Activated CD4-positive, alpha-beta T cell treated with anti-CD3 and anti-CD28 coated beads, Interleukin-2, Interleukin-6, amounts not matched to agents 100 ng/mL and 50 ng/mL, durations not matched to agents 16 hours and 8 hours (primary cell): ENCODE measurements around the gene TMEM273.
"Not testable (repeated sequence)": the region's sequence is repeated elsewhere in the genome, so short reads cannot be mapped to it uniquely, and the experiment has no call there.

ENCODE experiments used
- DNase-seq: peaks from one replicate; pipeline ENCODE4 v3.0.0-alpha.2; 2020

TMEM273 gene

DNA sequence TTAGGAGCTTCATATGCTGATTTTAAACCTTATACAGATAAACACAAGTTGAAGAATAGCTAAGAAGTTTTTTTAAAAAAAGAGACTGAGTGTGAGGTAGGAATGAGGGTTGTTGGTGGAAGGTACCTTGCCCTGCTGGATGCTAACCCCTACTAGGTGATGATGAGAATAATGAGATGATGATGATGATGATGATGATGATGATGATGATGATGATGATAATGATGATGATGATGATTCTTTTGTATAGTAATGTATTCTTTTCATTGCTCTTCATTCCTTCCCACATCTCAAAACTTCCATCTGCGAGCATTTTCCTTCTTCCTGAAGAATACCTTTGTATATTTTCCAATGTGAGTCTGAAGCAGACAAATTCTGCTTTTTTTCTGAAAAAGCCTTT lies 14.1 kb upstream of the TMEM273 start:
- no peak for DNase-seq

GRCh38 chr10:49200854-49201253 lies 12.7 kb upstream of the TMEM273 start:
- no peak for DNase-seq

- no peak for DNase-seq
These were observed 9.0 kb upstream of the TMEM273 start for GRCh38 chr10:49197171-49197570.

GRCh38 chr10:49195864-49196263 lies 7.7 kb upstream of the TMEM273 start:
- DNase-seq: not testable (repeated sequence)

DNA sequence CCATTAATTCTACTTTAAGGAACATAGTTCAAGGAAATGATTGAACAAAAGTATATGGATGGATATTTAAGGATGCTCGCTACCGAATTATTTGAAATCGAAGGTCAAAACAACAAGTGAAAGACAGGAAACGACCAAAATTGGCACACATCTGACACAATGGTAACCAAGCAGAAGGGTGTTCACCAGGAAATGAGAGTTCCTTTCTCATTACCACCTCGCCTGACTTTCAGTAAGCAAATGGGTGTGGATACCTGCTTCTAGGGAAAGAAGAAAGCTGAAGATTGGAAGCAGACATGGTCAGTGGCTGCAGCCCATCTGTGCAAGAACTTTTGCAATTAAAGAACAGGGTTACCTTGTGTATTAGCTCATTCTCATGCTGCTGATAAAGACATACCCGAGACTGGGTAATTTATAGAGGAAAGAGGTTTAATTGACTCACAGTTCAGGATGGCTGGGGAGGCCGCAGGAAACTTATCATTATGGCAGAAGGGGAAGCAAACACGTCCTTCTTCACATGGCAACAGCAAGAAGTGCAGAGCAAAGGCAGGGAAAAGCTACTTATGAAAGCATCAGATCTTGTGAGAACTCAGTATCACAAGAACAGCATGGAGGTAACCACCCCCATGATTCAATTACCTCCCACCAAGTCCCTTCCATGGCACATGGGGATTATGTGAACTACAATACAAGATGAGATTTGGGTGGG lies 6.2 kb upstream of the TMEM273 start:
- DNase-seq: peak; percentile 50

- no peak for DNase-seq
These were observed 3.2 kb upstream of the TMEM273 start for GRCh38 chr10:49191349-49191748.

GRCh38 chr10:49189422-49189821 lies 1.2 kb upstream of the TMEM273 start:
- DNase-seq: no peak

DNA sequence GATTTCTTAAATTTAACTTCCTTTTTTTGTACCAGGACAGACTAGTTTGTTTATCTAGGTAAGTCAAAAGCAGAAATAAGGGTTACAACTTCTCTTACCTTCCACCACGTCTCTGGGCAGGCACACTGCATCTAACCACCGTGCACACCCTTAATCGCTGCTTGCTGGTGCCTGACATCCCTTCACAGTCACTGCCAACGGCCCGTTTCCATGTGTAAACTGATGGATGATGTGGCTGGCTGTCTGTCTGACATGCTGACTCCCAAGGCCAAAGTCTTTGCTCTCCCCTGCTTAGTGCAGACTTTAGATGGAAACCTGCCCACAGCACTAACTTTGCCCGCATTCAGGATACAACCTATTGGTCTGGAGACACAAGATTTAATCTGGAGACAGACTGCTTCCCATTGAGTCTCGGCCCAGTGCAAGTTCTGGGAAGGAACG lies 1.1 kb downstream of the TMEM273 start:
- DNase-seq: no peak

- DNase-seq: no peak
These were observed 1.6 kb downstream of the TMEM273 start for GRCh38 chr10:49186613-49187012.

DNA sequence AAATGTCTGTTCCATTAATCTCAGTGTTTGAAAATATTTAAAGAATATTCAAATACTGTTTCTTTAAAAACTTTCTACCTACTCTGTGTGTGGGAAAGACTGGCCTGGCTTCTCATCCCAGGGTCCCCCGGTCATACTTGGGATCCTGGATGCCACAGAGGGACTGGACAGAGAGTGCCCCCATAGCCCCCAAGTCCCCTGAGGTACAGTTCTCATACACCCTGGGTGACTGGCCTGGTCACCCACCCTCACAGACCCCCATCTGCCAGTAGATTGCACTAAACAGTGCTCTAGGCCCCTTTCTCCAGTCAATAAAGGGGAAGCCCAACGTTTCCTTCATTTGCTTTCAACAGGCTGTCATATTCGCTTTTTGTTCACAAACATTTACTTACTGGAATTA lies 3.0 kb downstream of the TMEM273 start:
- no peak for DNase-seq

GRCh38 chr10:49184642-49185111 lies 3.5 kb downstream of the TMEM273 start:
- DNase-seq: no peak

- DNase-seq: peak; percentile 88
These were observed 4.3 kb downstream of the TMEM273 start for GRCh38 chr10:49183596-49184542.

- no peak for DNase-seq
These were observed 5.4 kb downstream of the TMEM273 start for GRCh38 chr10:49182776-49183175.

- DNase-seq: peak; percentile 68
These were observed 7.7 kb downstream of the TMEM273 start for GRCh38 chr10:49180444-49180860.

DNA sequence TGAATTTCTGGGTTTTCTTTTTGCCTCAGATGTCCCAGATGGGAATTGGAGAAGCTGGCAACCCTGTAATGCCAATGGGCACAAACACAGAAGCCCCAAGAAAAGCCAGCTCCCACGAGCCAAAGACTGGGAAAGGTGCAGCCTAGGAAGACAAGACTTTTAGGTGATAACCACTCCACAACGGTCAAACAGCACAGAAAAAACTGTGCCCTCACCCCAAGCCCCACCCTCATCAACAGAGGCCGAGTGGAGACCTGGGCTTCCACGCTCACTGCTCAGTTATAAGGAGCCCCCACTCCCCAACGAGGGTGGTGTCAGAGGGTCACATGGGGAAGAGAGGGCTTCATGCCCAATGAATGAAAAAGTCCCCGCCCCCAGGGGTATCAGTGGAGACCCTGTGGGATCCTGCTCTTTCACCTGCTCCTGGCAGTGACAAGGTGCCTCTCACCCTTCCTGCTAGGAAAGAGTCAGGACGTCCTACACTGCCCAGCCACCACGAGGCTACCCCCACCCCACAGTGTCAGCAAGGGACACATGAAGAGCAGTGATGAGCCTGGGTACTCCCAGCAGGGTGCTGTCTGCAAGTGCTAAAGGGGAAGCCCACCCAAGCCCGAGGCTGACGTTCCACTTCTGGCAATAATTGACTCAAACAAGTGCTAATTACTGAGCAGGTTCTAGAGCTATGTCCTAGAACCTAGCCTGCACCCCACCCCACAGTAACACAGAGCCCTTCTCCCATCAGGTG lies 8.3 kb downstream of the TMEM273 start:
- no peak for DNase-seq

GRCh38 chr10:49178489-49179471 lies 9.4 kb downstream of the TMEM273 start:
- DNase-seq: no peak

DNA sequence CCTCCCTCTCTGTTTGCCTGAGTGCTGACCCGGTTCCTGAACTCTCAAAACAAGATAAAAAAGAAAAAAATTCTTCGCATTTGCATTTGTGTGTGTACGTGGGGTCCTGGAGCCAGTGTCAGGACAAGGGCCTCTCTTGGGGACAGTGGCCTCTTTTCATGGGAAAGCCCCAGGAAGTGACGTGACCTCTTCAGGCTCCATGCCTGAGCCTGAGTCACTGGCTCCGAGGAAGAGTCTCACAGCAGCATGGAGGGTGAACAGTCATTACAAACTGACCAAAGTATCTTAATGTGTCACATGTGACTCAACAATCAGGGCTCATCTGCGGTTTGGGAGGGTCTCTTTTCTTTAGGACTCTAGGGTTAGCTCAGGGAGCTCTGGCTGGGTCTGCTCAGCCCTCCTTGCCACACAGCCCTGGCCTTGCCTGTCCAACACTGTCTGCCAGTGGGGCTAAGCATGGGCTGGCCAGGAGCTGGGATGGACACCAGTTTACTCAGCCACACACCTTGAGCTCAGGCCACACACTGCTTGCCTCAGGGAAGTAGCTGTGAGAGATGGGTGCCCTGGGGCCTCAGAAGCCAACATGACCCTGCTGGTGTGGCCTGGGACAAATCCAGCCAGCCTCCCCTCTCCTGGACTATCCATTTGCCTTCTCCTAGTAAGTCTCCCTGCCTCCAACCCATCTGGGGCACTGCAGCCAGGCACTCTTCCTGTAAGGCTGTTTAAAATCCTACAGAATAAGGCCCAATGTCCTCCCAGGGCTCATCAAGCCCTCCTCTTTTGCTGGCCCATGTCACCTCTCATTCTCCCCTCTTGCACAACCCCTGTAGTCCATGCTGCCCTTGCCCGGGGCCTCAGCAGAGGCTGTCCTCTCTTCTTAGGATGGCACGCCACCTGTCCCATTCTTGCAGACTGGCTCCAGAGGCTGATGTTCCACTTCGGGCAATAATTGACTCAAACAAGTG lies 10.5 kb downstream of the TMEM273 start:
- DNase-seq: peak; percentile 95

DNA sequence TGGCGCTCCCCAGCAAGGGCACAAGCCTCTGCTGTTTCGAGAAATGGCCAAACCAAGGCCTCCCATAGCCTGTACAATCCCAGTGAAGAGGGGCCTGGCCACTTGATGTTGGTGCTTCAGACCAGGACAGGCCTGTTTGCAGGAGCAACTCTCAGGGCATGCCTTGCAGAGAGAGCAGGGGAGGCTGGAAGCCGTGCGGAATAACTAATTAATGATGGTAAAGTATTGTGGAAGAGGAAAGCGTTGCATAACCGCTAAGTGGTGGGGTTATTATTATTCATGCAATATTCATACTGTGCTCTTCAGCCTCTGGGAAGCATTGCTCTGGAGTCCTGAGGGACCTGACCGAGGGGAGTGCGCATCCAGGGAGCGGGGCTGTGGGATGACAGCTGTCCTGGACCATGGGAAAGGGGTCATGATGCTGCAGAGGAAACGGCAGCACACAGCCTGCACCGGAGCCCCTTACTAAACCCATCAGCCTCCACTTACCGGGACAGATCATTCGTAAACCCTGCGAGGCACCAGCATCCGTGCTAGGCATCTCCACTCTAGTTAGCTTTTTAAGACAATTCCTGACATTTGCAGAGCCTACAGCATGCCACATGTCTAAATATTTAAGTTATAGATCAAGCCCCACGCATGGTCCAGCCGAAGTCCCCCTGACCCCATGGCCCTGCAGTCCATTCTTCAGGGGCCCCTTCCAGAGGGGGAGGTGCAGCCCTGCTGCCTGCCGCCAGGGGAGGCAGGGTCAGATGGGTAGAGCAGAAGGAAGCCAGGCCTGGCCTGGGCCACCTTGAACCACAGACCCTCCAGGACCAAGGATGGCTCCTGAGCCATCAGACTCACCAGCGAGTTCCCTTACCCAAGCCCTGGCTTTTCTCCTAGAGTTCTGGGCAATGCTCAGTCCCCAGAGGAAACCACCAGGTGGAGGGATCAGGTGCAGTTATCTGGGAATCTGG lies 11.6 kb downstream of the TMEM273 start:
- DNase-seq: no peak

- DNase-seq: no peak
These were observed 12.4 kb downstream of the TMEM273 start for GRCh38 chr10:49175587-49176309.
